ENCODE measurements around the gene PAN3.

The PAN3 gene

DNA sequence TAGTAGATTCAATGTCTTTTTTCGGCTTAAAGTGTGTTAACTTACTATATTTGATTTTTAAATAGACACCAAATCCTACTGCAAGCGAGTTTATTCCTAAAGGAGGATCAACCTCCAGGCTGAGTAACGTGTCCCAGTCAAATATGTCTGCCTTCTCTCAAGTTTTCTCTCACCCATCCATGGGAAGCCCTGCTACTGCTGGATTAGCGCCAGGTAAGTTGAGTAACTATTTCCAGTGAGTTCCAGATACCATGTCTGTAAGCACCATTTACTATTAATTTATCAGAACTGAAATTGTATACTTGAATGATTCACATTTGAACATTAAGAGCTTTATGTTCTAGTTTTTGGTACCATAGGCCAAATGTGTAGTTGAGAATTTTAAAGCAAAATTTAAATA, 81.8 kb downstream of the PAN3 start (continued):
- TF ChIP-seq, protein P1, sequence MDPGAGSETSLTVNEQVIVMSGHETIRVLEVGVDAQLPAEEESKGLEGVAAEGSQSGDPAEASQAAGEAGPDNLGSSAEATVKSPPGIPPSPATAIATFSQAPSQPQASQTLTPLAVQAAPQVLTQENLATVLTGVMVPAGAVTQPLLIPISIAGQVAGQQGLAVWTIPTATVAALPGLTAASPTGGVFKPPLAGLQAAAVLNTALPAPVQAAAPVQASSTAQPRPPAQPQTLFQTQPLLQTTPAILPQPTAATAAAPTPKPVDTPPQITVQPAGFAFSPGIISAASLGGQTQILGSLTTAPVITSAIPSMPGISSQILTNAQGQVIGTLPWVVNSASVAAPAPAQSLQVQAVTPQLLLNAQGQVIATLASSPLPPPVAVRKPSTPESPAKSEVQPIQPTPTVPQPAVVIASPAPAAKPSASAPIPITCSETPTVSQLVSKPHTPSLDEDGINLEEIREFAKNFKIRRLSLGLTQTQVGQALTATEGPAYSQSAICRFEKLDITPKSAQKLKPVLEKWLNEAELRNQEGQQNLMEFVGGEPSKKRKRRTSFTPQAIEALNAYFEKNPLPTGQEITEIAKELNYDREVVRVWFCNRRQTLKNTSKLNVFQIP (CRISPR knock-in tag; IDR thresholded peaks at IDR 0.05; ENCODE audit: borderline replicate concordance, low read depth), result no peak
- no peak for TF ChIP-seq ARNTL (CRISPR knock-in tag; IDR thresholded peaks at IDR 0.05; ENCODE audit: borderline replicate concordance, low read depth)
- TF ChIP-seq, protein P2, sequence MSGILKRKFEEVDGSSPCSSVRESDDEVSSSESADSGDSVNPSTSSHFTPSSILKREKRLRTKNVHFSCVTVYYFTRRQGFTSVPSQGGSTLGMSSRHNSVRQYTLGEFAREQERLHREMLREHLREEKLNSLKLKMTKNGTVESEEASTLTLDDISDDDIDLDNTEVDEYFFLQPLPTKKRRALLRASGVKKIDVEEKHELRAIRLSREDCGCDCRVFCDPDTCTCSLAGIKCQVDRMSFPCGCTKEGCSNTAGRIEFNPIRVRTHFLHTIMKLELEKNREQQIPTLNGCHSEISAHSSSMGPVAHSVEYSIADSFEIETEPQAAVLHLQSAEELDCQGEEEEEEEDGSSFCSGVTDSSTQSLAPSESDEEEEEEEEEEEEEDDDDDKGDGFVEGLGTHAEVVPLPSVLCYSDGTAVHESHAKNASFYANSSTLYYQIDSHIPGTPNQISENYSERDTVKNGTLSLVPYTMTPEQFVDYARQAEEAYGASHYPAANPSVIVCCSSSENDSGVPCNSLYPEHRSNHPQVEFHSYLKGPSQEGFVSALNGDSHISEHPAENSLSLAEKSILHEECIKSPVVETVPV (CRISPR knock-in tag; IDR thresholded peaks at IDR 0.05), result no peak

DNA sequence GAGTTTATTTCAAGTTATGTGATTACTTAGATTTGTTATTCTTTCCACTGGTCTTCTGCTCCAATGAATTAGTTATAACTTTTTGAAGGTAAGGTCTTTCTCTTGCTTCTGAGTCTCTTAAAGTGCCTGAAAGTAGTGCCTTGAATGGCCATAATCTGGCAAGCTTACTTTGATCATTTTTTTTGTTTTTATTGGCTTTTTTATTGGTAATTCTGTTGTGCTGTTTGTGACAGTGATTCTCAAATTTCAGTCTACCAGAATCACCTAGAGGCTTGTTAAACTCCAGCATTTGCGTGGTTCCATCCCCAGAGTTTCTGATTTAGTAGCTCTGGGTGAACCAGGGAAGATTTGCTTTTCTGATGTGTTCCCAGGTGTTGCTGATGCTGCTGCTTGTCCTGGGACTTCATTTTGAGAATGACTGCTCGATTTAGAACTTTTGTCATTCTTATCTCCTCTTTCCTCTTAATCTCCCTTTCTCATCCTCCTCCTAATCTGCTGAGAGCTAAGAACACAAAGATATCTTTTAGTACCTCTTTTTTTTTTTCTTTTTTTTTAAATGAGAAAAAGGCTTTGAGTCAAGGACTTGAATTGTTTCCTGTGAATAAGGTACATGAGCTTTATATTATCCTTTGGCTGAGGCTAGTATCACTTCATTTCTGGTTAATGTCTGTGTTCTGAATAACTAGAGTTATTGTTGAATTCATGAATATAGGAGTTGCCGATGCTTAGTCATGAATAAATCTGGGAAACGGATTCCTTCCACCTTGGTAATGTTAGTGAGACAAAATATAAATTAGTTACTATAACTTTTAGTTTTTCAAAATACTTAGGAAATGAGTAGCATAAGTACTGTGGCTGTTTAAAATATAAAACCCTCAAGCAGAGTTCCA, 91.4 kb downstream of the PAN3 start:
- TF ChIP-seq ZFP3 (CRISPR knock-in tag; IDR thresholded peaks at IDR 0.05), result no peak
- TF ChIP-seq ZNF565 (CRISPR knock-in tag; conservative IDR thresholded peaks at IDR 0.05; ENCODE audit: low read depth), result no peak
- no peak for TF ChIP-seq ARNTL (CRISPR knock-in tag; IDR thresholded peaks at IDR 0.05; ENCODE audit: borderline replicate concordance, low read depth)
- no peak for TF ChIP-seq PPARA (CRISPR knock-in tag; IDR thresholded peaks at IDR 0.05; ENCODE audit: borderline replicate concordance)
- TF ChIP-seq OSR1 (CRISPR knock-in tag; IDR thresholded peaks at IDR 0.05), result no peak
- ATAC-seq, result no peak

DNA sequence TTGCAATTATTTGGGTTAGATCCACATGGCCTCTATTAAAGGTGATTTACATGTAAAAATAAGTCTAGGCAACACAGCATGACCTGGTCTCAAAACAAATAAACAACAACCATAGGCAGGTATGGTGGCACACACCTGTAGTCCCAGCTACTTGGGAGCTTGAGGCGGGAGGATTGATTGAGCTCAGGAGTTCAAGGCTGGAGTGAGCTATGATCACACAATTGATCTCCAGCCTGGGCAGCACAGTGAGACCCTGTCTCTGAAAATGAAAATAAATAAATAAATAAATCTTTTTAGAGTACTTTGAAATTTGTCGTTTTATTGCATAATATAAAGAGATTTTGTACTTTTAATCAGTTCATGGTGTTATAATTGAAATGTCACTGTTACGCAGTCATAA, 93.3 kb downstream of the PAN3 start:
- no peak for TF ChIP-seq ESRRG (CRISPR knock-in tag; IDR thresholded peaks at IDR 0.05)
- no peak for TF ChIP-seq ZNF70 (CRISPR knock-in tag; IDR thresholded peaks at IDR 0.05)
- no peak for TF ChIP-seq ZNF565 (CRISPR knock-in tag; conservative IDR thresholded peaks at IDR 0.05; ENCODE audit: low read depth)
- TF ChIP-seq, protein P3, sequence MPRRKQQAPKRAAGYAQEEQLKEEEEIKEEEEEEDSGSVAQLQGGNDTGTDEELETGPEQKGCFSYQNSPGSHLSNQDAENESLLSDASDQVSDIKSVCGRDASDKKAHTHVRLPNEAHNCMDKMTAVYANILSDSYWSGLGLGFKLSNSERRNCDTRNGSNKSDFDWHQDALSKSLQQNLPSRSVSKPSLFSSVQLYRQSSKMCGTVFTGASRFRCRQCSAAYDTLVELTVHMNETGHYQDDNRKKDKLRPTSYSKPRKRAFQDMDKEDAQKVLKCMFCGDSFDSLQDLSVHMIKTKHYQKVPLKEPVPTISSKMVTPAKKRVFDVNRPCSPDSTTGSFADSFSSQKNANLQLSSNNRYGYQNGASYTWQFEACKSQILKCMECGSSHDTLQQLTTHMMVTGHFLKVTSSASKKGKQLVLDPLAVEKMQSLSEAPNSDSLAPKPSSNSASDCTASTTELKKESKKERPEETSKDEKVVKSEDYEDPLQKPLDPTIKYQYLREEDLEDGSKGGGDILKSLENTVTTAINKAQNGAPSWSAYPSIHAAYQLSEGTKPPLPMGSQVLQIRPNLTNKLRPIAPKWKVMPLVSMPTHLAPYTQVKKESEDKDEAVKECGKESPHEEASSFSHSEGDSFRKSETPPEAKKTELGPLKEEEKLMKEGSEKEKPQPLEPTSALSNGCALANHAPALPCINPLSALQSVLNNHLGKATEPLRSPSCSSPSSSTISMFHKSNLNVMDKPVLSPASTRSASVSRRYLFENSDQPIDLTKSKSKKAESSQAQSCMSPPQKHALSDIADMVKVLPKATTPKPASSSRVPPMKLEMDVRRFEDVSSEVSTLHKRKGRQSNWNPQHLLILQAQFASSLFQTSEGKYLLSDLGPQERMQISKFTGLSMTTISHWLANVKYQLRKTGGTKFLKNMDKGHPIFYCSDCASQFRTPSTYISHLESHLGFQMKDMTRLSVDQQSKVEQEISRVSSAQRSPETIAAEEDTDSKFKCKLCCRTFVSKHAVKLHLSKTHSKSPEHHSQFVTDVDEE (CRISPR knock-in tag; IDR thresholded peaks at IDR 0.05), result no peak
- no peak for TF ChIP-seq RARB (CRISPR knock-in tag; IDR thresholded peaks at IDR 0.05)
- TF ChIP-seq SNAI2 (CRISPR knock-in tag; IDR thresholded peaks at IDR 0.05), result no peak
- no peak for TF ChIP-seq ZFP3 (CRISPR knock-in tag; IDR thresholded peaks at IDR 0.05)
- TF ChIP-seq ZC3H10 (CRISPR knock-in tag; IDR thresholded peaks at IDR 0.05), result no peak
- no peak for TF ChIP-seq ZNF8 (CRISPR knock-in tag; IDR thresholded peaks at IDR 0.05)
- no peak for TF ChIP-seq TOX (CRISPR knock-in tag; IDR thresholded peaks at IDR 0.05; ENCODE audit: borderline replicate concordance)
- no peak for TF ChIP-seq ISL1 (CRISPR knock-in tag; IDR thresholded peaks at IDR 0.05)
- TF ChIP-seq OSR1 (CRISPR knock-in tag; IDR thresholded peaks at IDR 0.05), result no peak
- TF ChIP-seq ZFP30 (CRISPR knock-in tag; IDR thresholded peaks at IDR 0.05), result no peak
- no peak for TF ChIP-seq CSDC2 (CRISPR knock-in tag; IDR thresholded peaks at IDR 0.05)
- ATAC-seq, result no peak

DNA sequence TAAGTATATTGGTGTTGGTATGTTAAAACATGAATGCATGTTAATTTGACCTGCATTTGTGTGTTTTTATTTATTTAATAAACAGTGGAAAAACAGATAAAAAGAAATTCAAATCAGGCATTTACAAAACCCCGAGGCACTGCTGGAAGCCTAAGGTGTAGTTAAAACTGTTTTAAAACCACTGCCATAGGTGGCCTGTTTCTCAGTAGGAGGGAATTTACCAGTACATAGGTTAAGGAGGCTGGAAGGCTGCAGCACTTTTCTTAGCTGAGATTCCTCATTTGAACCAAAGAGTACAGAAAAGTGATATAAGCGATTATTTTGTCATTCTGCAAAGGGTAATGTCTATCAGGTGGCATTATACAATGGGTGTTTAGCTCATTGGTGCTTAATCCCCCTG, 99.6 kb downstream of the PAN3 start:
- no peak for ATAC-seq

More for the DNA sequence above, 99.6 kb downstream of the PAN3 start:
- TF ChIP-seq, protein P3 (CRISPR knock-in tag; IDR thresholded peaks at IDR 0.05), result no peak
- no peak for TF ChIP-seq GLIS3 (CRISPR knock-in tag; IDR thresholded peaks at IDR 0.05)
- TF ChIP-seq, protein P2 (CRISPR knock-in tag; IDR thresholded peaks at IDR 0.05), result no peak
- TF ChIP-seq ESRRG (CRISPR knock-in tag; IDR thresholded peaks at IDR 0.05), result no peak
- no peak for TF ChIP-seq ZNF565 (CRISPR knock-in tag; conservative IDR thresholded peaks at IDR 0.05; ENCODE audit: low read depth)

Data from SK-N-SH treated with all-trans-retinoic acid at 6 μM for 48 hours (cell line).